Testis (tissue), 3 donors: ENCODE results near the gene NLE1. TPM values are rescaled to one million over a fixed set of nuclear protein-coding genes. Genes with fewer than 3 reads are reported as not detected.
"Not testable (repeated sequence)": the region's sequence is repeated elsewhere in the genome, so short reads cannot be mapped to it uniquely, and the experiment has no call there.

Experiments
- DNase-seq: peaks from one replicate; pipeline ENCODE4 v3.0.0-alpha.2; 2019
- H3K27ac ChIP-seq, 2 donors: fragments of 200-600 bp; sonication (generic); one replicate each; pipeline ENCODE4 v1.5.1; 2019
- H3K27me3 ChIP-seq: fragments of 200-600 bp; sonication (generic); one replicate; pipeline ENCODE4 v1.5.1; 2019
- H3K36me3 ChIP-seq: fragments of 200-600 bp; sonication (generic); one replicate; pipeline ENCODE4 v1.5.1; 2017; ENCODE audit warnings: low read depth; ENCODE audit errors: missing control alignments
- H3K4me1 ChIP-seq: fragments of 200-600 bp; sonication (generic); one replicate; pipeline ENCODE4 v1.5.1; 2019
- H3K4me3 ChIP-seq, 2 donors: fragments of 200-600 bp; sonication (generic); one replicate each; pipeline ENCODE4 v1.5.1; 2017 to 2019
- H3K9me3 ChIP-seq: fragments of 200-600 bp; sonication (generic); one replicate; pipeline ENCODE4 v1.5.1; 2017
- POLR2A ChIP-seq: fragments of 450-650 bp; IDR thresholded peaks from one replicate; pipeline ENCODE4 v1.6.1; 2017; ENCODE audit warnings: antibody characterized with exemption, mild to moderate bottlenecking, moderate library complexity
- WGBS, 2 donors: methylation state at CpG; one replicate each; pipeline ENCODE4 v1.1.5; 2018; 5-methylcytosine and 5-hydroxymethylcytosine counted together
- intact Hi-C: fragments of 100-400 bp; cut with DNase I; formaldehyde crosslinking; loops from one replicate; pipeline ENCODE4 v1.15.1; 2023; ENCODE audit warnings: low total_unique reads
- polyA plus RNA-seq: library from polyadenylated mRNA; stranded (reverse); fragments of 350-450 nt; fragmentation: Illumina TruSeq; extraction: RNeasy Lipid Tissue Mini Kit (QIAGEN cat#74804); gene quantifications from one replicate; pipeline ENCODE4 v1.2.3, GENCODE V29; 2014; ENCODE audit warnings: low read depth, low replicate concordance; ENCODE audit not compliant: insufficient read depth
- total RNA-seq, 2 donors: library from RNA; depleted of rRNA; stranded (reverse); fragments of >200 nt; gene quantifications; one replicate each; pipeline ENCODE4 v1.2.3, GENCODE V29; 2016
- TF ChIP-seq, protein P1 (sequence below), 3 experiments: fragments of 450-650 bp in 2 of 3; fragments of 200-600 bp in 1 of 3; sonication (generic) in 1 of 3; IDR thresholded peaks; one replicate each; pipeline ENCODE4 v1.5.1; 2016 to 2019; ENCODE audit warnings: antibody characterized with exemption in 3 of 3, mild to moderate bottlenecking in 2 of 3, moderate library complexity in 1 of 3

The NLE1 gene
- total and polyA plus RNA-seq, 3 donors from 2014 or later: 12.8 to 15.4 (median 14.6) TPM

DNA sequence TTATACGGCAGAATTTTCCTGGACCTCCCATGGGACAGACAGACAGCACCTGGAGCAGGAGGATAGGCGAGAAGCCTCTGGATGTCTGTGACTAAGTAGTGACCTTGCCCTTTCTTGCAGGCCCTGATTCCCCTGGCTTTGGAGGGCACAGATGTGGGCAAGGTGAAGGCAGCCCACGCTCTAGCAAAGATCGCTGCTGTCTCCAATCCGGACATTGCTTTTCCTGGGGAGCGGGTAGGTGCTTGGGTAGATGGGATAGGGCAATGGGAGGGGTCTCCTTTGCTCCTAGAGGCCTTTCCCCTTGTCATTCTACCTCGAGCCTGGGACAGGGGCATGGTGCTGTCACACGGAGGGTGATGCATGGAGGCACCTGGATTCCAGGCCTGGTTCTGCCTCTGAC, 34.8 kb upstream of the NLE1 start:
- Histone ChIP-seq H3K4me3 (no peak overlapping the region), H3K4me1 (no peaks in the 10 kb centered on the region), H3K27ac (no peak overlapping the region), H3K36me3 (no peaks in the 10 kb centered on the region), H3K9me3 (no peaks in the 10 kb centered on the region), H3K27me3 (no peaks in the 10 kb centered on the region)
- intact Hi-C loops: no loop called here
- DNase-seq: peak; percentile 3
- TF ChIP-seq, protein P1, sequence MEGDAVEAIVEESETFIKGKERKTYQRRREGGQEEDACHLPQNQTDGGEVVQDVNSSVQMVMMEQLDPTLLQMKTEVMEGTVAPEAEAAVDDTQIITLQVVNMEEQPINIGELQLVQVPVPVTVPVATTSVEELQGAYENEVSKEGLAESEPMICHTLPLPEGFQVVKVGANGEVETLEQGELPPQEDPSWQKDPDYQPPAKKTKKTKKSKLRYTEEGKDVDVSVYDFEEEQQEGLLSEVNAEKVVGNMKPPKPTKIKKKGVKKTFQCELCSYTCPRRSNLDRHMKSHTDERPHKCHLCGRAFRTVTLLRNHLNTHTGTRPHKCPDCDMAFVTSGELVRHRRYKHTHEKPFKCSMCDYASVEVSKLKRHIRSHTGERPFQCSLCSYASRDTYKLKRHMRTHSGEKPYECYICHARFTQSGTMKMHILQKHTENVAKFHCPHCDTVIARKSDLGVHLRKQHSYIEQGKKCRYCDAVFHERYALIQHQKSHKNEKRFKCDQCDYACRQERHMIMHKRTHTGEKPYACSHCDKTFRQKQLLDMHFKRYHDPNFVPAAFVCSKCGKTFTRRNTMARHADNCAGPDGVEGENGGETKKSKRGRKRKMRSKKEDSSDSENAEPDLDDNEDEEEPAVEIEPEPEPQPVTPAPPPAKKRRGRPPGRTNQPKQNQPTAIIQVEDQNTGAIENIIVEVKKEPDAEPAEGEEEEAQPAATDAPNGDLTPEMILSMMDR (IDR thresholded peaks at IDR 0.05): no peak
- TF ChIP-seq POLR2A: no peak
- WGBS, 2 donors: 76 to 78% methylated on average over 8 of the region's 8 CpGs

DNA sequence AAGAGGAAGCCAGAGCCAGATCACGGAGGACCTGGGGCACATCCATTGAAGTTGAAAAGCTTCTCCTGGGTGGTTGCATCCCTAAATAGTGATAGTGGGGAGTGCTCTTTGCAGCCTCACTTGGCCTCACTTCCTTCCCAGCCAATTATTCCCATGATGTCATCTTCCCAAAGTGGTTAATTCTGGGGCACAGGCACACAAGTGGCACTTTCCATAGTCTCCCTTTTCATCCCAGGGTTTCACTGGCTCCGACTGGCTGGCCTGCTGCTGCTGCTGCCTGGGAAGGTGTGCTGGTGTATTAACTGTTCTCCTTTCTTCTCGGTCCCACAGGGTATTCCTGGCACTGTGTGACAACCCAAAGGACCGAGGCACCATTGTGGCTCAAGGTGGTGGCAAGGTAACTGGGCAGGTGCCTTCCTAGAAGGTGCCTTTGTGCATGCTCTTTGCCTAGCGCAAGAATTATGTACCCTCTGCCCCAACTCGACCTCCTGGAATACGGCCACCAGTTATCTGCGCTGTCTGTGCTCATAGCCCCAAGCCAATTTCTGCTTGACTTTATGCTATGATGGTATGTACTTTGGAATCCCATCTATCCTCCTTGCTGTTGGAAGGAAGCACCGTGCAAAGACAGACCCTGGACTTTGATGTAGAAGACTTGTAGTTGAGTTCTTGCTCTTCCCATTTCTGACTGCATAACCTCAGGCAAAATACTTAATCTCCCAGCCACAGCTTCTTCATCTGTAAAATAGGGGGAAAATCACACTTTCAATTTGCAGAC, 33.7 kb upstream of the NLE1 start:
- intact Hi-C loops: no loop called here
- H3K9me3 ChIP-seq: no peaks in the 10 kb centered on the region
- 79 to 92% methylated on average over 8 to 9 of the region's 9 CpGs for WGBS, 2 donors
- no peak overlapping the region for H3K27ac ChIP-seq
- peak; percentile 11 for DNase-seq
- H3K4me1 ChIP-seq: no peaks in the 10 kb centered on the region
- H3K4me3 ChIP-seq: no peak overlapping the region
- H3K27me3 ChIP-seq: no peaks in the 10 kb centered on the region
- no peaks in the 10 kb centered on the region for H3K36me3 ChIP-seq
- TF ChIP-seq, protein P1 (IDR thresholded peaks at IDR 0.05): no peak
- no peak for TF ChIP-seq POLR2A

DNA sequence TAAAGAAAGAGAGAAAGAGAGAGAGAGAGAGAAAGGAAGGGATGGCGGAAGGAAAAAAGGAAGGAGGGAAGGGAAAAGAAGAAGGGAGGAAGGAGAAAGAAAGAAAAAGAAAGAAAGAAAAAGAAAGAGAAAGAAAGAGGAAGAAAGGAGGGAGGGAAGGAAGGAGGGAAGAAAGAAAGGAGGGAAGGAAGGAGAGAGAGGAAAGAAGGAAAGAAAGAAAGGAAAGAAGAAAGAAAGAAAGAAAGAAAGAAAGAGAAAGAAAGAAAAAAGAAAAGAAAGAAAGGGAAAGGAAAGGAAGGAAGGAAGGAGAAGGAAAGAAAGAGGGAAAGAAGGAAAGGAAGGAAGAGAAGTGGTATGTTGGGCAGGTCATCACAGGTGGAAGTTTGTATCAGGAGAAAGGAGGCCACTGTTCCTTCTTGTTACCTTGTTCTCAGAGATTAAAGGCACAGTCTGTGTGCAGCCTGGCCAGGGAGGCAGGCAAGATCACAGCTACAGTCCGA, 32.8 kb upstream of the NLE1 start:
- no peaks in the 10 kb centered on the region for H3K9me3 ChIP-seq
- intact Hi-C loops: no loop called here
- H3K27ac ChIP-seq: no peak overlapping the region
- no peaks in the 10 kb centered on the region for H3K36me3 ChIP-seq
- no peak overlapping the region for H3K4me3 ChIP-seq
- DNase-seq: no peak
- TF ChIP-seq, protein P1 (IDR thresholded peaks at IDR 0.05): no peak
- no peaks in the 10 kb centered on the region for H3K27me3 ChIP-seq
- no peaks in the 10 kb centered on the region for H3K4me1 ChIP-seq
- WGBS, 2 donors: 74 to 89% methylated on average over 2 of the region's 2 CpGs

DNA sequence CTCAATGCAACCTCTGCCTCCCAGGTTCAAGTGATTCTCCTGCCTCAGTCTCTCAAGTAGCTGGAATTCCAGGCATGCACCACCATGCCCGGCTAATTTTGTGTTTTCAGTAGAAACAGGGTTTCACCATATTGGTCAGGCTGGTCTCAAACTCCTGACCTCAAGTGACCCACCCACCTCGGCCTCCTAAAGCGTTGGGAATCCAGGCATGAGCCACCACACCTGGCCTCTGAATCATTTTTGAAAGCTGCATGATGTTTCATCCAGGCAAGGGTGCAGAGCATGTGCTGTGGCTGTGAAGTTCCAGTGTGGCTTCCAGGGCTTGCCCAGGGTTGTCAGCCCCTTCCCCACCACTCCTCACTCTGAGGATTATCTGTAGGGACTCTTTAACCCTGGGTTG, 30.2 kb upstream of the NLE1 start:
- H3K27me3 ChIP-seq, H3K4me3 ChIP-seq, DNase-seq, H3K9me3 ChIP-seq, H3K36me3 ChIP-seq, H3K27ac ChIP-seq, H3K4me1 ChIP-seq, intact Hi-C loops: not testable (repeated sequence)
- 75 to 76% methylated on average over 2 to 3 of the region's 3 CpGs for WGBS, 2 donors

DNA sequence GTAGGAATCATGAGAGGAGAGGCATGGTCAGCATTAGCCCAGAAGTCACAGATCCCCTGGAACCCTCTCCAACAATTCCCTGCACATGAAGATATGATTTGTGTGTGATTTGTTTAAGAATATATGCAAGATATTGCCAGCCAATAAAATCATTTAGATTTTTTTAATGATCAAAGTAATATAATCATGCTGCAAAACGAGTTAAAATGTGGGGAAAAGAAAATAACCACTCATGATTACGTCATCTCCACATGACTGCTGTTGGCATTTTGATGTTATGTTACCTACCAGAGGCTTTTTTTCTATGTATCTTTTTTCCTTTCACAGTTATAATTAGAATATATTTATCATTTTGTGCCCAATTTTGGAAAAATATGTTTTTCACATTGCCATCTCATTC, 29.7 kb upstream of the NLE1 start:
- TF ChIP-seq, protein P1 (IDR thresholded peaks at IDR 0.05): no peak
- no peak for TF ChIP-seq POLR2A
- Histone ChIP-seq H3K27me3 (no peaks in the 10 kb centered on the region), H3K4me1 (no peaks in the 10 kb centered on the region), H3K27ac (no peak overlapping the region), H3K4me3 (no peak overlapping the region), H3K9me3 (no peaks in the 10 kb centered on the region), H3K36me3 (no peaks in the 10 kb centered on the region)
- WGBS, 2 donors: 63 to 67% methylated on average over 2 of the region's 2 CpGs
- no peak for DNase-seq
- intact Hi-C loops: no loop called here
